ENCODE measurements around the gene PRUNE2.

The PRUNE2 gene

DNA sequence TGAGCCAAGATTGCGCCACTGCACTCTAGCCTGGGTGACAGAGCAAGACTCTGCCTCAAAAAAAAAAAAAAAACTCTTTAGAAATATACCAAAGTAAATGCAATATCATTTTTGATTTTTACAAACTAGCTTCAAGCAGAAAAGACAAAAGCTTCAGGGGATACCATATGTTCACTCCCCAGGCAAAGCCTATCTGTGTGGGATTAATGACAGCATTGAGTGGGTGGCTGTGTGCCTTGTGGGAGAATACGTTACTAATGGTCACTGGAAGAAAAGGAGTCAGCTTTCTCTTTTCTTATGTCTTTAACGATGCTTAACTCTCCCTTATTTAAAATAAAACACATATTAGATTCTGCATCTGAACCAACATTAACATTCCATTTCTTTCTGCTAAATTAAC, 139.8 kb downstream of the PRUNE2 start:
- Histone ChIP-seq H3K36me3 (ENCODE audit: control insufficient read depth, low read length) (no peaks in the 10 kb centered on the region), H3K27ac (ENCODE audit: low read depth, low read length) (no peak overlapping the region), H3K4me3 (ENCODE audit: low read length) (no peak overlapping the region), H3K27me3 (ENCODE audit: control insufficient read depth, low read length) (peaks cover 6% of the 10 kb centered on the region; the same call in 1 of the 2 replicates), H4K20me1 (ENCODE audit: control insufficient read depth, insufficient read depth, low read depth, low read length) (no peaks in the 10 kb centered on the region), H3K4me1 (ENCODE audit: control insufficient read depth, low read length) (no peaks in the 10 kb centered on the region), H3K79me2 (ENCODE audit: control insufficient read depth, low read length) (no peaks in the 10 kb centered on the region), H3K4me2 (ENCODE audit: low read length) (no peak overlapping the region), H3K9me2 (replicated peaks; ENCODE audit: control insufficient read depth, low read length) (no peaks in the 10 kb centered on the region), H3F3A (ENCODE audit: control insufficient read depth, insufficient read depth) (no peaks in the 10 kb centered on the region), H3K9me3 (ENCODE audit: control insufficient read depth, insufficient read depth, low read length) (no peaks in the 10 kb centered on the region)
- TF ChIP-seq EZH2phosphoT487 (IDR thresholded peaks at IDR 0.05; ENCODE audit: borderline replicate concordance, low read length) = no peak
- TF ChIP-seq, protein P1, sequence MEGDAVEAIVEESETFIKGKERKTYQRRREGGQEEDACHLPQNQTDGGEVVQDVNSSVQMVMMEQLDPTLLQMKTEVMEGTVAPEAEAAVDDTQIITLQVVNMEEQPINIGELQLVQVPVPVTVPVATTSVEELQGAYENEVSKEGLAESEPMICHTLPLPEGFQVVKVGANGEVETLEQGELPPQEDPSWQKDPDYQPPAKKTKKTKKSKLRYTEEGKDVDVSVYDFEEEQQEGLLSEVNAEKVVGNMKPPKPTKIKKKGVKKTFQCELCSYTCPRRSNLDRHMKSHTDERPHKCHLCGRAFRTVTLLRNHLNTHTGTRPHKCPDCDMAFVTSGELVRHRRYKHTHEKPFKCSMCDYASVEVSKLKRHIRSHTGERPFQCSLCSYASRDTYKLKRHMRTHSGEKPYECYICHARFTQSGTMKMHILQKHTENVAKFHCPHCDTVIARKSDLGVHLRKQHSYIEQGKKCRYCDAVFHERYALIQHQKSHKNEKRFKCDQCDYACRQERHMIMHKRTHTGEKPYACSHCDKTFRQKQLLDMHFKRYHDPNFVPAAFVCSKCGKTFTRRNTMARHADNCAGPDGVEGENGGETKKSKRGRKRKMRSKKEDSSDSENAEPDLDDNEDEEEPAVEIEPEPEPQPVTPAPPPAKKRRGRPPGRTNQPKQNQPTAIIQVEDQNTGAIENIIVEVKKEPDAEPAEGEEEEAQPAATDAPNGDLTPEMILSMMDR (IDR thresholded peaks at IDR 0.05; ENCODE audit: low read depth, low read length, poor library complexity, severe bottlenecking) = no peak

- Histone ChIP-seq H3K27ac (ENCODE audit: low read depth, low read length) (no peak within 1 kb of the TSS), H3K9me3 (ENCODE audit: control insufficient read depth, insufficient read depth, low read length) (no peaks in the 10 kb centered on the region), H3F3A (ENCODE audit: control insufficient read depth, insufficient read depth) (no peaks in the 10 kb centered on the region), H4K20me1 (ENCODE audit: control insufficient read depth, insufficient read depth, low read depth, low read length) (no peaks in the 10 kb centered on the region), H3K4me2 (ENCODE audit: low read length) (no peak within 1 kb of the TSS), H3K9me2 (replicated peaks; ENCODE audit: control insufficient read depth, low read length) (no peaks in the 10 kb centered on the region), H3K4me1 (ENCODE audit: control insufficient read depth, low read length) (peaks cover 7% of the 10 kb centered on the region), H3K36me3 (ENCODE audit: control insufficient read depth, low read length) (no peaks in the 10 kb centered on the region), H3K4me3 (ENCODE audit: low read length) (no peak within 1 kb of the TSS), H3K79me2 (ENCODE audit: control insufficient read depth, low read length) (no peaks in the 10 kb centered on the region), H3K27me3 (ENCODE audit: control insufficient read depth, low read length) (peaks cover 7% of the 10 kb centered on the region; the same call in 1 of the 2 replicates)
- TF ChIP-seq, protein P1 (IDR thresholded peaks at IDR 0.05; ENCODE audit: low read depth, low read length, poor library complexity, severe bottlenecking) = no peak
- no peak for TF ChIP-seq EZH2phosphoT487 (IDR thresholded peaks at IDR 0.05; ENCODE audit: borderline replicate concordance, low read length)
Observed at GRCh38 chr9:76764138-76764537, 141.8 kb downstream of the PRUNE2 start, which contains the start of gene PCA3. Gene PCA3 (plus strand): TSS chr9:76764438.

GRCh38 chr9:76761448-76761847, 144.5 kb downstream of the PRUNE2 start:
- Histone ChIP-seq H3K27me3 (ENCODE audit: control insufficient read depth, low read length) (peaks cover 18% of the 10 kb centered on the region), H3K27ac (ENCODE audit: low read depth, low read length) (no peak overlapping the region), H3K9me2 (replicated peaks; ENCODE audit: control insufficient read depth, low read length) (no peaks in the 10 kb centered on the region), H3K79me2 (ENCODE audit: control insufficient read depth, low read length) (no peaks in the 10 kb centered on the region), H3K4me2 (ENCODE audit: low read length) (no peak overlapping the region), H3F3A (ENCODE audit: control insufficient read depth, insufficient read depth) (no peaks in the 10 kb centered on the region), H3K9me3 (ENCODE audit: control insufficient read depth, insufficient read depth, low read length) (no peaks in the 10 kb centered on the region), H3K36me3 (ENCODE audit: control insufficient read depth, low read length) (no peaks in the 10 kb centered on the region), H4K20me1 (ENCODE audit: control insufficient read depth, insufficient read depth, low read depth, low read length) (no peaks in the 10 kb centered on the region), H3K4me3 (ENCODE audit: low read length) (no peak overlapping the region), H3K4me1 (ENCODE audit: control insufficient read depth, low read length) (peaks cover 7% of the 10 kb centered on the region)
- no peak for TF ChIP-seq EZH2phosphoT487 (IDR thresholded peaks at IDR 0.05; ENCODE audit: borderline replicate concordance, low read length)
- TF ChIP-seq, protein P1 (IDR thresholded peaks at IDR 0.05; ENCODE audit: low read depth, low read length, poor library complexity, severe bottlenecking) = peak; percentile 48
